ENCODE measurements around the gene FAM9A.
"Not testable (repeated sequence)": the region's sequence is repeated elsewhere in the genome, so short reads cannot be mapped to it uniquely, and the experiment has no call there.

The FAM9A gene

DNA sequence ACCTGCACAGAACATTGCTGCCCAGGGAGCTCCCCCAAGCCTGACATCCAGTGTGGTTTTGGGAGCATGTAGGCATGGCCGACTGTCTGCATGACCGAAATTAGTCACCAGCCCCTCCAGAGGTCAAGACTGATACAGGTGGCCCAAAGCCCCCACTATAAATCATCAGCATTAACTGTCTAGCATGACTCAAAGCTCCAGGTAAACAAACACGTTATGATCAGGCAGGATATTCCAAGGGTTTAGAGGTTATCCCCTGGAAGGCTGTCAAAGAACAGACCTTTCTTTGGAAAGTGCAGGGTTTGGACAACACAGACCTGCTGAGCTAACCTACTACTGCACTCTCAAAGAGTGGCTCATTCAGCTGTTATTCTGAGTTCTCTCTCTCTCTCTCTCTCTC lies 2.1 kb upstream of the FAM9A start:
- DNase-seq (ENCODE audit: low read depth) = no peak

DNA sequence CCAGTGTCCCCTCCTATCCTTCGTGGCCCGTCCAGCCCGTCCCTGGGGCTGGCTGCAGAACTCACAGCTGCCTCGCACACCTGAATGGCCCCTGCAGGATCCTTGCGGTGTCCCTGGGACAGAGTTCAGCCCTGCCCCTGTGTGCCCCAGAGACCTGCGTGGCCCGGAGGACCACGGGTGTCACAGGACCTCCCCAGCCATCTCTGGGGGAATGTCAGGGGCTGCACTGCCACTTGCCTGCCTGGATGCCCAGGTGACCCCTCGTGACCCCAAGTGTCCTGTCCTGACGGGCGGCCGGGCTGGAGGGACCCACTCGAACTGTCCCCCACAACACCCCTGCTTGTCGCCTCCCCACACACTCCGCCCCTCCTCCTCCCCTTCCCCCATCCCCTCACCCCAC lies 832 bp downstream of the FAM9A start:
- DNase-seq (ENCODE audit: low read depth) = not testable (repeated sequence)

DNA sequence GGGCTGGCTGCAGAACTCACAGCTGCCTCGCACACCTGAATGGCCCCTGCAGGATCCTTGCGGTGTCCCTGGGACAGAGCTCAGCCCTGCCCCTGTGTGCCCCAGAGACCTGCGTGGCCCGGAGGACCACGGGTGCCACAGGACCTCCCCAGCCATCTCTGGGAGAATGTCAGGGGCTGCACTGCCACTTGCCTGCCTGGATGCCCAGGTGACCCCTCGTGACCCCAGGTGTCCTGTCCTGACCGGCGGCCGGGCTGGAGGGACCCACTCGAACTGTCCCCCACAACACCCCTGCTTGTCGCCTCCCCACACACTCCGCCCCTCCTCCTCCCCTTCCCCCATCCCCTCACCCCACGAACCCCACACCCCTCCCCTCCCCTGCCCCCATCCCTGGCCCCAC lies 1.9 kb downstream of the FAM9A start:
- DNase-seq (ENCODE audit: low read depth) = not testable (repeated sequence)

DNA sequence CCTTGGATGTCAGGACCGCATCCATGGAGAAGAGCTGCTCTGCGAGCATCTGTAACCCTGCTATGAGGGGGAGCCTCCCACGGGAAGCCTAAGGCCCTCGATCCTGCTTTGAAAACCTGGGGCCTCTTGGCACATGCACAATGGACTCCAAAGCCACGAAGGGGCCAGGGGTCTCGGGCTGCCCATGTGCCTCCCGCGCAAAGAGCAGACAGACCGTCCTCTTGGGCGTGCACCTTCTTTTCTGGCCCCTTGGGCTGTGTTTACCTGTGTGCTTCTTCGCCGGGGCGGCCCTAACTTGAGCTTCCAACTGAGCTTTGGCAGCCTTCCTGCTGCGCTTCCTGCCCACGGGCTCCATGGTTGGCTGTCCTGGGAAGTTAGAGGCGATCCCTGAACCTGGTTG lies 2.5 kb downstream of the FAM9A start:
- DNase-seq (ENCODE audit: low read depth) = not testable (repeated sequence)

DNA sequence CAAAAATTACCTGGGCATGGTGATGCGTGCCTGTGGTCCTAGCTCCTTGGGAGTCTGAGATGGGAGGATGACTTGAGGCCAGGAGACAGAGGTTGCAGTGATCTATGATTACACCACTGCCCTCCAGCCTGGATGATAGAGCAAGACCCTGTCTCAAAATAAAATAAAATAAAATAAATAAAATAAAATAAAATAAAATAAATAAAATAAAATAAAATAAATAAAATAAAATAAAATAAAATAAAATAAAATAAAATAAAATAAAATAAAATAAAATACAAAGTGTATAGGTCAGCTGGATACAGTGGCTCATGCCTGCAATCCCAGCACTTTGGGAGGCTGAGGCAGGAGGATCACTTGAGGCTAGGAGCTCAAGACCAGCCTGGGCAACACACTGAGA lies 14.1 kb downstream of the FAM9A start:
- not testable (repeated sequence) for DNase-seq (ENCODE audit: low read depth)

DNA sequence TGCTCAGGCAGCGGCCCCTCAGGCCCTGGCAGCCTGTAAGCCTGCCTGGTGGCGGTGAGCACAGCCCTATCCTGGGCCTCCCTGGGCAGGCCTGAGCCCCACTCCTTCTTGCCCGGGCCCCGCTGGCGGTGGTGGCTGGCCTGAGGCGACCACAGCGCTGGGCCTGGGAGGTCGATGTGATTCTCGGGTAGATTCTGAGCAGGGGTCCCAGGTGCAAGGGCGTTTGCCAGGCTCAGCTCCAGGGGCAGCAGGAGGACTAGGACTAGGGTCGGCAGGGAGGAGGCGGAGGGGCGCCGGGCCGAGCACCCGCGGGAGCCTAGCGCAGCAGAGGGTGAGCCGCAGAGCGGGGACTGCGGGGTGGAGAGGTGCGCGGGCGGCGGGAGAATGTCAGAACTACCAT lies 17.0 kb downstream of the FAM9A start:
- DNase-seq (ENCODE audit: low read depth) = no peak

DNA sequence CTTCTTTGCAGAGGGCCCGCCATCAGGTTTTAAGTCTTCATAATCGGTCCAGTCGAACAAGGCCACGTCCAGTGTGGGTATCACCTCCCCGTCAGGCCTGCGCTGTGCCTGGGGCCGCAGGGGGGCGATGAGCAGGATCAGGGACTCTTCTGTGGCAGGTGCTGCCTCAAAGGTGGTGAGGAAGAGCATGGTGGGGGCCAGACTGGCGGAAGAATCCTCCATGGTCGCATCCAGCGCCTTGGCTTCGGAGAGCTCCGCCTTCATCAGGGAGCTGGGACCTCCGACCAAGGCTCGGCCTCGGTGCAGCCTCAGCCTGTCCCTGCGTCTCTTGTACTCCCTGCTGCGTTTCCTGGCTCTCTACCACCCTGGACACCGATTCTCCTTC lies 17.5 kb downstream of the FAM9A start:
- DNase-seq (ENCODE audit: low read depth) = no peak

DNA sequence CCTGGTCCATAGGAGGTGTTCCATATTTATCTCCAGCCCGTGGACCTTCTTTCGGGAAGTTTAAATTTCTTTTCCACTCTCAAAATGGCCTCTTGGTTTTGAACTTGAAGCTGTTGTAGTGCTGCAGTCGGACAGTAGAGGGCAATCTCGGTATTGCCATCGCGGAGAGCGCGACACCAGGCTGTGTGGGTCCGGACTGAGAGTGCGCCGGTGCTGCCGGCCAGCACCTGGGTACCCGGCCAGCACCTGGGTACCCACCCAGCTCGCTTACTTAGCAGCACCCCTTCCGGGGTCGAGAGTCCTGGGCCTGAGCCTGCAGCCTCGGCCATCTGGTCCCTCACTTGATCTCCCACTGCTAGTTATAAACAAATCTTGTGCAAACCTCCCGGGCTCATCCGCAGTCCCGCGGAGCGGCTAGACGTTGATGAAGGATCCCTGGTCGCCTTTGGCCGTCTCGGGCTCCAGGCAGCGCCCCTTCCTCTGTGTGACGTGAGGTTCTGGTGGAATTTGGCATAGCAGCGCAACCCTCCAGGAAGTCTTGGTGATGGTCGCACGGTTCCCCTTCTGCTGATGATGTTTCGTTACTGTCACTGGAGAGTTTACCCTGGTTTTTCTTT lies 18.0 kb downstream of the FAM9A start:
- no peak for DNase-seq (ENCODE audit: low read depth)

DNA sequence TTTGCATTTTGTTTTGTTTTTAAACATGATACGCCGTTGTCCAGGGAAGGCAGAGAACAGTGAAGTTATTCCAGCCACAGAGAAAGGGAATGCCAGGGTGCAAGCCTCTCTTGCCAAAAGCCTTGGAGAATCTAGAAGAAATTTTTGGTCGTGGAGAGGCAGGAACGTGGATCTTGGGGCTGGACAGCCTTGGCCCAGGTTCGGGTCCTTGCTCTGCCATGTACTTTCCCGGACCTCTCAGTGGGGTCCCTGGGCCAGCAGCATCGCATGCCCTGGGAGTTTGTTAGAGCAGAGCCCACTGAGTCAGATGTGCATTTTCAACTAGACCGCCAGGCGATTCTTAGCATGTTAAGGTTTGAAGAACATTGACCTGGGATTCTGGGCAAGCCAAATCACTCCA lies 18.6 kb downstream of the FAM9A start:
- DNase-seq (ENCODE audit: low read depth) = no peak

DNA sequence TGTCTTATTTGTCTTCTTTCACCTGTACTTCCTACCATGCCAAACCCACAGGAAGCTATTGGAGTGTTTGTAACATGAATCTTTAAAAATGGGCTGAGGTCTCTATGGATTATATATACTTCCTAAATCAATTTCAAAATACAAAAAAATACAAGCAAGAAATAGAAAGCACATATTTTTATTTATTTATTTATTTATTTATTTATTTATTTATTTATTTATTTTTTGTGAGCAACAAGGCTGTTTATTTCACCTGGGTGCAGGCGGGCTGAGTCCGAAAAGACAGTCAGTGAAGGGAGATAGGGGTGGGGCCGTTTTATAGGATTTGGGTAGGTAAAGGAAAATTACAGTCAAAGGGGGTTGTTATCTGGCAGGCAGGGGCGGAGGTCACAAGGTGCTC lies 19.3 kb downstream of the FAM9A start:
- not testable (repeated sequence) for DNase-seq (ENCODE audit: low read depth)

DNA sequence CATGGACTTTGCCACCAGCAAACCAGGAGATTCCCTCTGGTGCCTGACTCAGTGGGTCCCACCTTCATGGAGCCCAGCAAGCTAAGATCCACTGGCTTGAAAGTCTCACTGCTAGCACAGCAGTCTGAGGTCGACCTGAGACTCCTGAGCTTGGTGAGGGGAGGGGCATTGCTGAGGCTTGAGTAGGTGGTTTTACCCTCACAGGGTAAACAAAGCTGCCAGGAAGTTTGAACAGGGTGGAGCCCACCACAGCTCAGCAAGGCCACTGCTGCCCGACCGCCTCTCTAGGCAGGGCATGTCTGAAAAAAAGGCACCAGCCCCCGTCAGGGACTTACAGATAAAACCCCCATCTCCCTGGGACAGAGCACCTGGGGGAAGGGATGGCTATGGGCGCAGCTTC lies 28.1 kb downstream of the FAM9A start:
- DNase-seq (ENCODE audit: low read depth) = no peak

DNA sequence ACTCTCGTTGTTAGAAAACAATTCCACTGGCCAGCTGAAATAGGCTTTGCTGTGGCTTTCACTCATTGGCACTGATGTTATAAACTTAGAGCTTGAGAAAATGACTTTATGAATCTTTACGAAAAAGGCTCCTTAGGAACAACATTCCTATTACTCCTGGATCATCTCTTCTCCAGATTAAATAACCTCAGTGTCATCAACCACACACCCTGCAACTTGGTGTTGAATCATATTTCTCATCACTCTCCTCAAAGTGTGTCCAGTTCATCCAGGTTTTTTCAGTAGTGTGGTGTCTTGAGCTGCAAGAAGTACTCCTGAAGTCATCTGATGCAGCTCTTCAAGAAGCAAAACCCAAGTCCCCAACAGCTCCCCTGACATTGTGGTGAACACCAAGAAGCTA lies 41.2 kb downstream of the FAM9A start:
- no peak for DNase-seq (ENCODE audit: low read depth)

DNA sequence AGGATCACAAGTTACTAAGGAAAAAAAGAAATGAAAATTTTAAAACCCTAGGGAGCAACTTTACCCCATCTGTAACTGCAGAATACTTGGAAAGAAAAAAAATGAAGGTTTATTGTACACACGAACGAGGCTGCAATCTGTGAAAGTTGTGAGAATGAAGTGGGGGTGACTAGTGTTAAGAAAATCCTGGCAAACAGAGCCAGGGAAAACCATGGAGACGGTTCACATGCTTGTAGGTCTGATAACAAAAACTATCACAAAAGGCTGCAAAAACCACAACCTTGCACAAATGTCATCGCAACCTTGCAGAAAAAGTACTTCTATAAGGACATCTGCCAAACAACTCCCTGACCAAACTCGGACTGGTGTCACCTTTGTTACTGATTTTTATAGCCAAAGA lies 42.5 kb downstream of the FAM9A start:
- DNase-seq (ENCODE audit: low read depth) = not testable (repeated sequence)

DNA sequence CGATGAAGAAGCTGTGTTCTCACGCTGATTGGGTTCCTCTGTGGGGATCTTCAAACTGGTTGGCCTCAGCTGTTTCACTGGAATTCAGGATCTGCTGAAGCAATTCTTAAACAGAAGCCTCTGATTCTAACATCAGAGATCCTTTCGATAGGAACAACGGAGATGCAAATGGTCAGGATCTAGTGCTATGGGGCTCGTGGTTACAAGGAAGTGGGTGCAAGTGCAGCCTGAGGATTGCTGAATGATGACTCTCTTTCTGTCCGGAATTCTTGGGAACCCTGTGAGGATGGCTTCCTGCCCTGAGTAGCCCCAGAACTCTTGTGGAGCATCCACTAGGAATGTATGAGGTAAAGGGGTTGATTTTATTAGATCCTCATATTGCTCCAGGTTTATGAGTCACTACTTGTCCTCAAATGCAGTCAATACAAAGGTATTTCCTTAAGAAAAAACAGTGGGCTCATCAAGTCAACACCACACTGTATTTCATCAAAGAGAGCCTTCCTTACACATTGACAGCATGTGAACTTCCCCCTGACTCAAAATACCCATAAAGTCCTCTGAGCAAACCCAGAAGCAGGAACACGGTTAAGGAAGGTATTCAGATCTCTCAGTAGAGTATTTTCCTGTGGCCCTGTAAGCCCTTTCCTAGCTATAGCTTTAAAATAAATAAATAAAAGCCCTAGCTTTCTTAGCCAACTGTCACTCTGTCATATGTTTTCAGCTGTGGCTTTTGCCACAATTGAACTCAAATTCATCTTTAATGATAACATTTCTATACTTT lies 43.4 kb downstream of the FAM9A start:
- not testable (repeated sequence) for DNase-seq (ENCODE audit: low read depth)

DNA sequence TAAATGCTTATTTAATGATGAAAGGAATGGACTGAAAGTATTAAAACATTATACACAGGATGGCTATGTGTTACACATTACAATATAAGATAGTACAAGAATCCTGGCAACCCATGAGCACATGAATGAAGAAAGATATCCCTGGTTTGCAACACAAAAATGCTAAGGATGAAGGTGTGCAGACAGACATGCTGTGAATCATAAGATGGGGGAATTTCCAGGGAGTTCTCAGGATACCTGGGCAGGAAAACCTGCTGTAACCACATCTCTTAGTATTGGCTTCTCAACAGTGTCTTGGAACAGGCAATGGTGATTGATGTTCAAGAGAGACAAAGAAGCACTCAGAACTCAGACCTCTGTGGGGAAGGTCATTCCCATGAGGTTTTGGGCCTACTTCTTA lies 45.4 kb downstream of the FAM9A start:
- DNase-seq (ENCODE audit: low read depth) = no peak

DNA sequence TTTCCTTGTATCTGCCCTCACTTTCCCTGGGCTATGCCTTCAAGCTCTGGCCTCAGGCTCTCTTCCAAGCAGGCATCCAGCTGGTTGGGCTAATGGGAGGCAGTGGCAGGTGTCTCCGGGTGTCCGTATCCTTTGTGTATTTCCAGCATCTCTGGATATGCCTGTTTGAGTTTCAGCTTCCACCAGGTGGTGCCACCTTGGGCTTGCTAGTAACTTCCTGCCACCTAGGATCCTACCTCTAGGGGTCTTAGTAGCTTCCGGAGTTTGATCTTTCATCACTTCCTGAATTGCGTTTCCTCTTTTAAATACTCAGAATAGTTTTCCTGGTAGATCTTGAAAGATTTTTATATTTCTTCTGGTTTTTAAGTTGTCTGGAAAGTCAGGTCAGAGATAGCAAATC lies 46.1 kb downstream of the FAM9A start:
- no peak for DNase-seq (ENCODE audit: low read depth)

DNA sequence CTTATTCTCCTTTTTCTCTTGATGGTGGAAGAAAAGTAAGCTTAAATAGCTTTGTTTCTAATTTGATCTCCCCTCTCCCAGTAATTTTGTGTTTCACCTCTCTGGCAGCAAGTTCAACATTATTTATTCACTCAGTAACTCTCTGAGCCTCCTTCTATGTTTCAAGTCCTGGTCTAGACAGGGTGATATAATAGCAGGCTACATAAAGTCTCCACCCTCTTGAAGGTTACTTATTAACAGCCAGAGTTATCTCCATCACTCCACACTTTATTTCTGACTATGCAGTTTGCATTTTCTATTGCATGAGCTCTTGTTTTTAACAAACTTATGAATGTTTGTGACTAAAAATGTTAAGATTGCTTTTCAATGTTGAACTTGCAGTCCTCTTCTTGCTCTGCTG lies 51.5 kb downstream of the FAM9A start:
- DNase-seq (ENCODE audit: low read depth) = no peak

DNA sequence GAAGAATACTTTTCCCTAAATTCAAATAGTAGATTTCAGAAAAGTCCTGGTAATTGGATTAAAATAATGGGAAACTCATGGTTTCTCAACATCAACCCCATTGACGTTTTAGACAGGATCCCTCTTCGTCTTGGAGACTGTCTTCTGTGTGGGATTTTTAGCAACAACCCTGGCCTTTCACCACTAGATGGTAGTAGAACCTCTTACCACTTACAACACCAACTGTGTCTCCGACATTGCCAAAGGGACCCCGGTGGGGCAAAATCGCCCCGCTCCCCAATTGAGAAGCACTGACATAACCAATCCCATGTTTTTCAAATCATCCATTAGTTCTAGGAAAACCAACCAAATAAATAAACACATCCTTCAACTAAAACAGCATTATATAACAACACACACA lies 52.3 kb downstream of the FAM9A start:
- DNase-seq (ENCODE audit: low read depth) = no peak

DNA sequence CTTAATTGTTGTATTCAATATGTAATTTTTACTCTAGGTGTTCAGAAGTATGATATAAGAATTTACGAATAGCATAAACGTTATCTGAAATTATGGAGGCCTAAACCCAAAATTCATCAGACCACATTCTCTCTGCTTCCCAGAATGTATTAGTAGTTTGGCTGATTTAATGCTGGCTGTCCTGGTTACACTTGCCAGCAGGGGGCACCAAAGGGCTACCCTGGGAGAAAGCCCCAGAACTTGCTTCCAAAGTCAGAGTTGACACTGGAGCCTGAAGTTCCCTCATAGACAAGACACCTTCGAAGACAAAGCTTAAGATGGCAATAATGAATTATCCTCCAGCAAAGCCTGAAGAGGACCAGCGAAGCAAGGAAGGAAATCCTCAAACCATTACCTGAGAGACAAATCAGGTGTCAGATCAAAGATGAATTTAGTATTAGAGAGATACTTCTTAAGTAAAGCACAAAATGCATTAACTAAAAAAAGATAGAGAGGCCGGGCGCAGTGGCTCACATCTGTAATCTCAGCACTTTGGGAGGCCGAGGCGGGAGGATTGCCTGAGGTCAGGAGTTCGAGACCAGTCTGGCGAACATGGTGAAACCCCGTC lies 58.0 kb downstream of the FAM9A start:
- no peak for DNase-seq (ENCODE audit: low read depth)

DNA sequence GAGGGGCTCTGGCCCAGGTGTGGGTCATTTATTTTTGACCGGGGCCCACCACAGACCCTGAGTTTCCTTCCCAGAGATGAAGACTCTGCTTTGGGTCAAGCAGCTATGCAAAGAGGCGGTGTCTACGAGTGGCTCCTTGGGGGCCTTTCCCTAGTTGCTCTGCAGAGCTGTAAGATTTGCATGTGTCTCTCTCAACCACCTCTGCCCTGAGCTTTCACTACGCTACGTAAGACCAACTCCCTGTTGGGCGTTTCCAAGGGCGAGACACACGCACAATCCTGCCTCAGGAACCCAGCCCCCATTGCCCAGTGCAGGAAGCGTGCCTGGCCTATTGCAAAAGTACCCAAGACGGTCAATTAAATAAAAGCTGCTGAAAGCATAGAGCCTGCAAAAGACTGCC lies 59.2 kb downstream of the FAM9A start:
- DNase-seq (ENCODE audit: low read depth) = no peak

Data from GM04504 (cell line).